HG02970 (cell line): ENCODE data around the gene ZDHHC14.
"Not testable (repeated sequence)": the region's sequence is repeated elsewhere in the genome, so short reads cannot be mapped to it uniquely, and the experiment has no call there.

Source experiments
- ATAC-seq: cut with Tn5 transposase; IDR thresholded peaks from one replicate; pipeline ENCODE4 v1.9.1; 2021; ENCODE audit warnings: mild to moderate bottlenecking, moderate library complexity, moderate number of reproducible peaks; ENCODE audit not compliant: unreplicated experiment, low FRiP score

The ZDHHC14 gene

DNA sequence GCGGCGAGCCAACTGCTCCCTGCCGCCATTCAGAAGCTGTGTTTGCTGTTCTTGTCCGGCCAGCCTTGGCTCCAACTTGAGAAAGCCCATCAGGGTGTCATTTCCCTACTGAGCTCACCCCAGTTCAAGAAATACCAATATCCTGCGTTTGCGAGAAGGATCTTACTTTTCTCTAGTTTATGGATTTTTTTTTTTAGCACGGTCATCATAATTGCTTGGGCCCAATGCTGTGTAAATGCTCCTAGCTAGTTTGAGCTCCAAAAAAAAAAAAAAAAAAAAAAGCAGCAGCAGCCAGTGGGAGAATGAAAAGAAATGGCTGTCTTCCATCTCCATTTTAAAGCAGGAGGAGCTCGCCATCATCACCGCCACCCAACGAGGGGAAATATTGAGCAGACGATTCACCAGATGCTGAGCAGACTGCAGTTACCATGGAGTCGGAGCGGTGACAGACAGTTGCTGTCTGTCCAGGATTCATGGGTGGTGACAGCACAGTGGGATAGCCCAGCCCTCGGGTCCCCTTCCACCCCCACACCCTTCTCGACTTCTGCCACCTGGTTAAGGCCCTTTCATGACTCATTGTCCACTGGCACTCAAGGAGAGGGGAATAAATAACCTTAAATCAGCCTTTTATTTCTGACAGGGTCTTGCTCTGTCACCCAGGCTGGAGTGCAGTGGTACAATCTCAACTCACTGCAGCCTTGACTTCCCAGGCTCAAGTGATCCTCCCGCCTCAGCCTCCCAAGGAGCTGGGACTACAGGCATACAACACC lies 309.6 kb downstream of the ZDHHC14 start:
- ATAC-seq = no peak

DNA sequence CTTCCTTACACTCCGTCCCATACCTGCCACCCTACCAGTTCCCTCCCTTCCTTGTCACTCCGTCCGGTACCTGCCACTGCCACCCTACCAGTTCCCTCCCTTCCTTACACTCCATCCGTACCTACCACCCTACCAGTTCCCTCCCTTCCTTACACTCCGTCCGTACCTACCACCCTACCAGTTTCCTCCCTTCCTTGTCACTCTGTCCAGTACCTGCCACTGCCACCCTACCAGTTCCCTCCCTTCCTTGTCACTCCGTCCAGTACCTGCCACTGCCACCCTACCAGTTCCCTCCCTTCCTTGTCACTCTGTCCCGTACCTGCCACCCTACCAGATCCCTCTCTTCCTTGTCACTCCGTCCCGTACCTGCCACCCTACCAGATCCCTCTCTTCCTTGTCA lies 310.6 kb downstream of the ZDHHC14 start:
- not testable (repeated sequence) for ATAC-seq

GRCh38 chr6:157693867-157694266 lies 312.9 kb downstream of the ZDHHC14 start:
- no peak for ATAC-seq

DNA sequence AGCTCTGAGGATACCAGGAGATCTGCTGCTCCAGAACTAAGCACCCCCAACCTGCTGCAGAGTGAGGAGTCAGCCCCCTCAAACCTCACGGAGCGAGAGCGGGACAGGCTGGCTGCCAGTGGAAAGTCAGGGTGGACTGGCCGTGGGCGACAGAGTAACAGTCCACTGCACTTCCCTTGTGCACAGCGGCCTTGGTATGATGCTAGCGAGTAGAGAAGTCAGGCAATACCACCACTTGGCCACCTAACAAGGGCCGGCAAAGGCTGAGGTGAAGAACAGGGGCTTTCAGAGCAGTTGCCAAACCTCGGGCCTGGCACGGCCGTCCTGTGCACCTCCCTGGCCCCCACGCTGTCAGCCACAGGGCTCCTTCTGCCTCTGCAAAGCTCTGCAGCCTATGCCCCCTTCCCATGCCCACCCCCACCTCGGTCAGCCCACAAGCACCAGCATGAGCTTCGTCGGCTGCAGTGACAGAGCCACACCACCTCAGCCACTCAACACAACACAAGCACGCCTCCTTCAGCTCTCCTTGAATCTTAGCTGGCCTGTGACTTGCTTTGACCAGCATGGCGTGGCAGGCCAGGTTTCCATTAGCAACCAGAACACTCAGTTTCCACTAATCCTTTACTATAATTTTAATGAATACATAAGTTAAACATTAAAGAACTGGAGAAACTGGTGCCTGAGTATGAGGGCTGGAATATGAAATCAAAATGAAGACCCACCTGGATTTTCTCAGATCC lies 314.5 kb downstream of the ZDHHC14 start:
- no peak for ATAC-seq

GRCh38 chr6:157699777-157700636 lies 319.0 kb downstream of the ZDHHC14 start:
- no peak for ATAC-seq

DNA sequence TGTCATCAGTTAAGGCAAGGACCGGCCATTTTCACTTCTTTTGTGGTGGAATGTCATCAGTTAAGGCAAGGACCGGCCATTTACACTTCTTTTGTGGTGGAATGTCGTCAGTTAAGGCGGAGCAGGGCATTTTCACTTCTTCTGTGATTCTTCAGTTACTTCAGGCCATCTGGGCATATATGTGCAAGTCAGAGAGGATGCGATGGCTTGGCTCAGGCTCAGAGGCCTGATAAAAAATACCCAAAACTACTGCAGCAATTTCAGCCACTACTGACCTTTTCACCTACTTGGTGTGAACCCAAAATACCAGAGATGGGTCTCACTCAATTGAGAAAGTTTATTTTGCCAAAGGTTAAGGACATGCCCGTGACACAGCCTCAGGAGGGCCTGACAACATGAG lies 325.4 kb downstream of the ZDHHC14 start:
- not testable (repeated sequence) for ATAC-seq

DNA sequence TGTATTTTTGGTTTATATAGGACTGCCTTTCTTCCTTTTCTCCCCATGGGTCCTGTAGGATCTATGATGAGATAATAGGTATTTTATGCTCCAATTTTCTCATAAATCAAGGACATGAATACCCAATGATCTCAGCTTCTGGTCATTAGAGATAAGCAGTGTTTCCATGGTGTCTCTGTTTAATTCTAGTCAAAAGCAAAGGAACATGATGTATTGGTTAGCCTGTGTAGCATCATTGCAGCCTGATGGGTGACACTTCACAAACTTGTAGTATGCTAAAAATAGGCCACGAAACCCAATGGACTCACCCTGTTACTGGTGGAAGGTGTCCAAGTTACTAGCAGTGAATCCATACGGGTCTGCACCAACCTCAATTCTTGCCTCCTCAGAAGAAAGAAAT lies 325.9 kb downstream of the ZDHHC14 start:
- no peak for ATAC-seq

DNA sequence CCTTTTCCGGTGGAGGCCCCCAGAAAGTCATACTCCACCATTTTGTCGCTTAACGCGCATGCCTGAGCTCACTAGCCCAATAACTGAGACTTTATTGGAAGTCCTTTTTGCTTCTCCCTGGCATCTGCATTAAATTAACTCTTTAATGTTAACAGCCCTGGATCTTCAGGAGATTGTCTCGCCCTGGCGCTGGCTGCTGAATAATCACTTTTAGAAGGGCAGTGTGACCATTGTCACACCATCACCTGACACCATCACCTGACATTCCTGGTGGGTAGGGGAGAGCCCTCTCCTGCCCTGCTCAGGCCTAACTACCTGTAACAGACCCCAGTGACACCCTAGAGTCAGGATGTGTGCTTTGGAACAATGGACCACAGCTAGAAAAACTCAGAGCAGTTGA lies 326.6 kb downstream of the ZDHHC14 start:
- no peak for ATAC-seq

- no peak for ATAC-seq
Observed at GRCh38 chr6:157708239-157708638, 327.2 kb downstream of the ZDHHC14 start.

GRCh38 chr6:157708933-157709332 lies 327.9 kb downstream of the ZDHHC14 start:
- no peak for ATAC-seq

DNA sequence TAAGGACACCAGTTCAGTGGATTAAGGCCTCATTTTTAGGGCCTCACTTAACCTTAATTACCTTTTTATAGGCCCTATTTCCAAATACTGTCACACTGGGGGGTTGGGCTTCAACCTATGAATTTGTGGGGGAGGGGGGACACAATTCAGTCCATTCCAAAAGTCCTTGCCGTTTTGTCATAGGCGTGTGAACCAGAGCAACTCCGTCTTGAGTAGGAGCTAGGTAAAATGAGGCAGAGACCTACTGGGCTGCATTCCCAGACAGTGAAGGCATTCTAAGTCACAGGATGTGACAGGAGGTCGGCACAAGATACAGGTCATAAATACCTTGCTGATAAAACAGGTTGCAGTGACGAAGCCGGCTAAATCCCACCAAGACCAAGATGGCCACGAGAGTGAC lies 328.6 kb downstream of the ZDHHC14 start:
- no peak for ATAC-seq

GRCh38 chr6:157710604-157711003 lies 329.6 kb downstream of the ZDHHC14 start:
- no peak for ATAC-seq

DNA sequence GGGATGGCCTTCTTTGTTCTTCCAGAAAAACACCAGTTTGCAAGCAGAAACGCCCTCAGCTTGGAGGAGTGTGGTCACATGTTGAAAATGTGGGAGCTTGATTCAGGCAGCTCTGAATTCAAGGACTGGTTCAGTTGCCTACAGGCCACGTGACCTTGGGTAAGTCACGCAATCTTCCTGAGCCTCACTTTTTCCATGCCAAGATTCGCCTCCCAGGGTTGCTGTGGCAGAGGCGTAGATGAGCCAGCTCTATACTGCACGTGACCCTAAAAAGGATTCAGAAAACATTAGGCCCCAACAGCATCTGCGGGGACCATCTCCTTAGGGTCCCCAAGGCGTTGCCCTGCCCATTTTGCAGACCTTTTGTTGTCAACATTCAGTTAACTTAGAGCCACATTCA lies 330.1 kb downstream of the ZDHHC14 start:
- ATAC-seq = no peak

- no peak for ATAC-seq
Observed at GRCh38 chr6:157712585-157713295, 331.8 kb downstream of the ZDHHC14 start.

DNA sequence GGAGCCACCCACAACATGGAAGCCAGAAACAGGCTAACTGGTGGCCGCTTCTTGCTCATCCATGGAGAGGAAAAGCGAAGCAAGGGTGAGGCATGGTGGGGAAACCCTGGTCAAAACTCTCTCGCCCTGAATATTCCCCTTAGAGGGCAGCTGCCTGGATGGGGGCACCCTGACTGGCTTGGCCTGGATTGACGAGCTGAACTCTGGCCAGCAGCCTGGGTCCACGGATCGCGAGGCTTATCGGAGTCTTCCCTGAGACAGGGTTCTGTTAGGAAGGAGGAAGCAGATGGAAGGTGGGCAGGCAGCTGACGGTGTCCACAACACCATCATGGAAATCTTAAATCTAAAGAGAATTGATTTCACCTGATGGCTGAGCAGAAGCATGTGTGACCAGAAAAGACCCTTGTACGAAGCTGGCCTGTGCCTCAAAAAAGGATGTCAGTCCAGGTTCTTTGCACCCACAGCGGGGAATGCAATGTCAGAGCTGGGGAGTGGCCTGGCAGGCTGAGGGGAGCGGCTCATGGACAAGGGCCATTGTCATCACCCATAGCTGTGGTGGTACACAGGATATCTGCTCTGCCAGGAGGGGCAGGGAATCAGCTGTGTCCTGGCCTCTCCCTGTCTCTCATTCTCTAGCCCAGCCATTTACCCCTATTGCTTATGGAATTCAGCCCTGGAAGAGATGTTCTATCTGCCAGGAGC lies 332.6 kb downstream of the ZDHHC14 start:
- ATAC-seq = no peak

DNA sequence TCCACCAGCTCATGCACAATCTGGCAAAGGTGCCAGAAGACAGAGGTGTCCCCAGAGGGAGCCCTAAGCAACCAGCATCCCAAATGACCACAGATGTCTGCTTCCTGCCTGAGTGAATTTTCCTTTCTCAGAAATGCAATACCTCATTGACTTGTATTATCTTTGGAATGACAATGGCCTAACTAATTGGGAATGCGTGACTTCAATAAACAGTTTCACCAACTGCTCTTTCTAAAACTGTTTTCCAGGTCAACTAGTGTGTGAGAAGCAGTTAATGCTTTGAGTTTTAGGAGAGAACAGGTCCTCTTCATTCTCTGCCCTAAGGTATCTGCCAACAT lies 333.1 kb downstream of the ZDHHC14 start:
- ATAC-seq = no peak

- no peak for ATAC-seq
Observed at GRCh38 chr6:157715728-157716164, 334.8 kb downstream of the ZDHHC14 start.

DNA sequence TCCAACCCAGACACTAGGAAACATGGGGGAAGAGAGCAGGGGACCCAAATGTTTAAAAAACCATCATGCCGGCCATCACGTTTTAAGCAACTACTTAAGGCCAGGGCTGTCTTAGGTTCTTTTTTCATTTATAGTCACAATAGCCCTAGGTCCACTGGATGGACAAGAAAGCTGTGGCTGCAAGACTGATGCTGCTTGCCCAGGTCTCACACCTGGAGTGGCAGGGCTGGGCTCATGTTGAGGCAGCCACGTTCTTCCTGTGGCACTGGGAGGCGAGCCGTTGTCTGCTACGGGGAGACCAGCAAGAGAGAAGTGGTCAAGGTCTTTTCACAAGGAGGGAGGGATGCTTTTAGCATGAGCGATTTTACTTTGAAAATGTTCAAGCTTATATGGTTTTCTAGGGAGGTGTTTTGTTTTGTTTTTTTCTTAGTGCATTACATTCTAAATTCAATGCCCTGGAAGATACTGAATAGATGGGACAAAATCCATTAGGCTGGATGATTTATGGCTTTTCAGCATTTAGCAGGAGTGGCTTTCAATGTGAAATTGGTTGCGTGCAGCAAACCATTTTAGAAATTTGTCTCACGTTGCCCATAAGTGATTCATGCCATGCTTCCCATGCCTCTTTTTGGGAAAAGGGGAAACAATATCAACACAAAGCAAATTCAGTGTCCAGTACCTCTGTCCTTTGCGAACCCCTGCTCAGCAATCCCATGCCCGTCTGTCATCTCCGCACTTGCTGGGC lies 335.4 kb downstream of the ZDHHC14 start:
- ATAC-seq = no peak

- no peak for ATAC-seq
Observed at GRCh38 chr6:157717340-157717748, 336.4 kb downstream of the ZDHHC14 start.
